Amniotic epithelial cell (primary cell): ENCODE results near the gene PRAMEF7.
"Not testable (repeated sequence)": the region's sequence is repeated elsewhere in the genome, so short reads cannot be mapped to it uniquely, and the experiment has no call there.

Experiments
- DNase-seq: peaks from one replicate; pipeline ENCODE4 v3.0.0-alpha.2; 2010; ENCODE audit warnings: low read depth

PRAMEF7 gene

DNA sequence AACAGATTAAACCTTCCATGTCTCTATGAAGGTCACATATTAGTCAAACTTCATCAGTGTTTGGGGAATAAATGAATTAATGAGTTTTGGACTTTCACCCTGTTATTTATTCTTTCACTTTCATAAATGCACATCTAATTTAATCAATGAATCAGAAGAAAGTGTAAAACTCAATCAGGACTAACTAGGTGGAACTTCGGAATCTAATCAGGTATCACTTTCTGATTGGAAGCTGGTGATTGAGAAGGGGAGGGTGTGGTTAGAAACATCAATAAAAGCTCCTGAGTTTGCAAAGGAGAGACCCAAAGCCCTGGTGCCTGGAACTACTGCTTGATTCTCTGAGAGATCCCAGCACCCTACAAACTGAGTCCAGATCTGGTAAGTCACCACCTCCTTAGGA lies at the start of gene PRAMEF7:
TSS of gene PRAMEF7 (plus strand) at position 301 of the 400 bp plus-strand sequence. CDS start 1,083 bp downstream, outside the sequence.
- not testable (repeated sequence) for DNase-seq

DNA sequence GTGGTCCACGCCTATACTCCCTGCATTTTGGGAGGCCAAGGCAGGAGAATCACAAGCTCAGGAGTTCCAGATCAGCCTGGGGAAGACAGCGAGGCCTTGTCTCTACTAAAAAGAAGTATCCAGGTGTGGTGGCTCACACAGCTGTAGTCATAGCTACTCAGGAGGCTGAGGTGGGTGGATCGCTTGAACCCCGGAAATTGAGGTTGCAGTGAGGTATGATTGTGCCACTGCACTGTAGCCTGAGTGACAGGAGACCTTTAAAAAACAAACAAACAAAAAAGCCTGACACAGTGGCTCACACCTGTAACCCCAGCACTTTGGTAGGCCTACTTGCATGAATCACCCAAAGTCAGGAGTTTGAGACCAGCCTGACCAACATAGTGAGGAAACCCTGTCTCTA lies 38.0 kb upstream of the PRAMEF7 start:
- DNase-seq, result not testable (repeated sequence)

DNA sequence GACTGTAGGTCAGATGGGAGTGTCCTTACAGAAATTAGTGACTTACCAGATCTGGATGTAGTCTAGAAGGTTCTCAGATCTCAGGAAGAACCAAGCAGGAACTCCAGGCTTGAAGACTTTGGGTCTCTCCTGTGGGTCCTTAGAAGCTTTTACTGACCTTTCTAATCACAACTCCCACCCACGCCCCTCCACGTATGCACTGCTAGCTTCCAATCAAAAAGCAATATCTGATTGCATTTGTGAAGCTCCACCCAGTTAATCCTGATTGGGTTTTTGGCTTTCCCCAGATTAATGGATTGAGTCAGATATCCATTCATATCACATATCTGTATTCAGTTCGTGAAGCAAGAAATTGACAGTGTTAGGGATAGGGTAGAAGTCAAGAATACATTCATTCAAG lies 30.3 kb upstream of the PRAMEF7 start, which contains the start of gene PRAMEF4:
TSS of gene PRAMEF4 (minus strand) at position 101 of the 400 bp plus-strand sequence. CDS start 2,807 bp downstream, outside the sequence.
- not testable (repeated sequence) for DNase-seq

DNA sequence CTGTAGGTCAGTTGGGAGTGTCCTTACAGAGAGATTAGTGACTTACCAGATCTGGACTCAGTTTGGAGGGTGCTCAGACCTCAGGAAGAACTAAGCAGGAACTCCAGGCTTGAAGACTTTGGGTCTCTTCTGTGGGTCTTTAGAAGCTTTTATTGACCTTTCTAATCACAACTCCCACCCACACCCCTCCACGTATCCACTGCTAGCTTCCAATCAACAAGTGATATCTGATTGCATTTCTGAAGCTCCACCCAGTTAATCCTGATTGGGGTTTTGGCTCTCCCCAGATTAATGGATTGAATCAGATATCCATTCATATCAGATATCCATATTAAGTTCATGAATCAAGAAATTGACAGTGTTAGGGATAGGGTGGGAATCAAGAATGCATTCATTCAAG lies 18.2 kb upstream of the PRAMEF7 start, which contains the start of gene PRAMEF10:
TSS of gene PRAMEF10 (minus strand) at position 101 of the 400 bp plus-strand sequence. CDS start 2,423 bp downstream, outside the sequence.
- DNase-seq, result not testable (repeated sequence)

DNA sequence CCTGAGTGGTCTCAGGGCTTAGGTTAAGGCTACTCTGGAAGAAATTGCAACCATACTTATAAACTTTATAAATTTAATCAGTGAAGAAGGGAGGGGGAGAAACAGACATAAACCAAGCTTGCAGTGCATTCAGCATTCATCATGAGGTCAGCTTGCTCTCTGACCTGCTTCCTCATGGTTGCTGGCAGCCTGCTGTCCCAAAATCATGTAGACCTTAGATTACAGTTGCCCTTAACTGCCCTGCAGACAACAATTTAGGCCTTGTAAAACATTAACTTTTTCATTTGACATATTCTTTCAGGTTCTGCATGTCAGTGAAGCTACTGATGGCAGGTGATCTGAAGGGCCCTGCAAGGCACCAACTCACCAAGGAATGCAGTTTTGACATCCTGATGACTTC lies 17.2 kb upstream of the PRAMEF7 start:
- DNase-seq, result not testable (repeated sequence)

DNA sequence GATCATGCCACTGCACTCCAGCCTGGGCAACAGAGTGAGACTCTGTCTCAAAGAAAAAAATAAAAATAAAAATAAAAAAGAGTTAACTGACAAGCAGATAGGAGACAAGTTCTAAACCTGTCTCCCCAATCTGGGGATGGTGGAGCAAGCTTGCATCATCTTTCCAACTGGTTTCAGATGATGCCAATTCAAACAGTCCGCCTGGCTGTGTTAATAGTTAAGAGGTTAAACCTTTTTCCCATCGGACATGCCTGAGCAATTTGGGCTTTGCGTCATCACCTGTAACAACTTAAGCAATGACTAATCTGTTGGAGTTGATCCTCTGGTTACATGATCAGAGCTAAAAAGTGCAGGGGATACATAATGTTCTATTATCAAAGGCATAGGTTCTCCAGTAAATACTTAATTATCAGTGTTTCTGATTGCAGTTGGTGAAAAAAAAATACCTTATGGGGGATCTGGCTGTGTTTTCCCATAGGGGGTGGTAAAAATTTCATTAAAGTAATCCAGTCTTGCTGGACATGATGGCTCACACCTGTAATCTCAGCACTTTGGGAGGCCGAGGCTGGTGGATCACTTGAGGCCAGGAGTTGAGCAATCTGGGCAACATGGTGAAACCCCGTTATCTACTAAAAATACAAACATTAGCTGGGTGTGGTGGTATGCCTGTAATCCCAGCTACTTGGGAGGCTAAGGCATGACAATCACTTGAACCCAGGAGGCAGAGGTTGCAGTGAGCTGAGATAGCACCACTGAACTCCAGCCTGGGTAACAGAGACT lies 12.4 kb upstream of the PRAMEF7 start:
- DNase-seq, result not testable (repeated sequence)

DNA sequence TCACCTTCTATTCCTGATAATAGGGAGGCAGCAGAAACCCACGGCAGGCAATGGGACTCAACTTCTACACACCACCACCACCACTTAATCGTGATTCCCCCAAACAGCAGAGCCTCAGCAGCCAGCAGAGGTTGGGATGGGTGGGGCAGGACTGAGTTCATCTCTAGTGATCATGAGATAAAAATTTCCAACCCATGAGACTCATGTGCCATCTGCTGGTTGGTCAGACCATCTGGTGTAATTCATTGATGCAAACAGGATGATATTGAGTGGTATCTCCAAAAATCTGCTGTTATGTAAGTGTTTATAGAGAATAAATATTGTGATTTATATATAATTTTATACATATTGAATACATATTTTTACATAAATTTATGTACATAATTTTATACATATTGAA lies 5.3 kb downstream of the PRAMEF7 start:
- DNase-seq, result not testable (repeated sequence)

DNA sequence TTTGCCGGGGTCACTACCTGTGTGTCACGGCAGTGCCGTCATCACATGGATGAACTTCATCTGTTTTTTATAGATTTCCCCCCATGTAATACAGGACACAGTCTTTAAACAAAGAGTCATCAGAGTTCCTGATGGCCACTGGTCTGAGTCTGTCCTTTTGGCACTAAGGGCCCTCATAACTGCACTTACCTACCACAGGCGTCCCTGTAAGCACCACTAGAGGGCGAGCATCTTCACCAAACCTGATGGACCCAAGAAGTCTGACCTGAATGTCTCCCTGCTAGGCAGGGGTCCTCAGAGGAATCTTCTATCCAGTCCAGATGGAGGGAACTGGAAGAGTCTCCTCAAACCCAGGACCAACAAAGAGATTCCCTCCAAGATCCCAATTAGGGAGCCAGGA lies 8.0 kb downstream of the PRAMEF7 start:
- not testable (repeated sequence) for DNase-seq

DNA sequence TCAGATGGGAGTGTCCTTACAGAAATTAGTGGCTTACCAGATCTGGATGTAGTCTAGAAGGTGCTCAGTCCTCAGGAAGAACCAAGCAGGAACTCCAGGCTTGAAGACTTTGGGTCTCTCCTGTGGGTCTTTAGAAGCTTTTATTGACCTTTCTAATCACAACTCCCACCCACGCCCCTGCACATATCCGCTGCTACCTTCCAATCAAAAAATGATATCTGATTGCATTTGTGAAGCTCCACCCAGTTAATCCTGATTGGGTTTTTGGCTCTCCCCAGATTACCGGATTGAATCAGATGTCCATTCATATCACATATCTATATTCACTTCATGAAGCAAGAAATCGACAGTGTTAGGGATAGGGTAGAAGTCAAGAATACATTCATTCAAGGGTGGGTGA lies 31.1 kb downstream of the PRAMEF7 start, which contains the start of gene PRAMEF6:
TSS of gene PRAMEF6 (minus strand) at position 101 of the 400 bp plus-strand sequence. CDS start 5,062 bp downstream, outside the sequence.
- DNase-seq, result not testable (repeated sequence)
